Measurements from ENCODE around the gene LY6G5B. TPM values are rescaled to one million over a fixed set of nuclear protein-coding genes. Genes with fewer than 3 reads are reported as not detected.

Gene LY6G5B
- total and polyA plus RNA-seq, 2 experiments from 2014 or later, result 7.9 to 8.4 TPM

- H2AFZ ChIP-seq, result no peak overlapping the region
- no peaks in the 10 kb centered on the region for H3K4me1 ChIP-seq (ENCODE audit: insufficient read depth)
- Mint-ChIP-seq H3K4me1 (no peaks in the 10 kb centered on the region; the same call in 2 of the 3 replicates), H3K9me3 (no peaks in the 10 kb centered on the region), H3K36me3 (ENCODE audit: low read depth) (peaks cover 21% of the 10 kb centered on the region), H3K27me3 (ENCODE audit: insufficient read depth, low read depth, poor library complexity) (peaks cover 3% of the 10 kb centered on the region), H3K27ac (no peak overlapping the region), H3K4me3 (no peak overlapping the region)
- no peaks in the 10 kb centered on the region for H3K9me2 ChIP-seq (ENCODE audit: insufficient read depth)
- H3K4me3 ChIP-seq, result no peak overlapping the region
- no peak for ATAC-seq
- no peaks in the 10 kb centered on the region for H3F3A ChIP-seq (replicated peaks; ENCODE audit: low read depth)
- no peak for DNase-seq (ENCODE audit: low spot score)
- H3K79me2 ChIP-seq (replicated peaks; ENCODE audit: insufficient read depth), result no peaks in the 10 kb centered on the region
- no peaks in the 10 kb centered on the region for H4K20me1 ChIP-seq (replicated peaks; ENCODE audit: insufficient read depth)
- H3K36me3 ChIP-seq (ENCODE audit: insufficient read depth), result peaks cover 6% of the 10 kb centered on the region; the same call in 1 of the 2 replicates
- H3K27me3 ChIP-seq (ENCODE audit: insufficient read depth), result no peaks in the 10 kb centered on the region
- TF ChIP-seq CREB1 (CRISPR knock-in tag; IDR thresholded peaks at IDR 0.05; ENCODE audit: low read depth), result no peak
- no peak for TF ChIP-seq ZNF331 (CRISPR knock-in tag; IDR thresholded peaks at IDR 0.05; ENCODE audit: low read depth)
- no peak for TF ChIP-seq JUNB (IDR thresholded peaks at IDR 0.05; ENCODE audit: unreplicated experiment)
- TF ChIP-seq, protein P1, sequence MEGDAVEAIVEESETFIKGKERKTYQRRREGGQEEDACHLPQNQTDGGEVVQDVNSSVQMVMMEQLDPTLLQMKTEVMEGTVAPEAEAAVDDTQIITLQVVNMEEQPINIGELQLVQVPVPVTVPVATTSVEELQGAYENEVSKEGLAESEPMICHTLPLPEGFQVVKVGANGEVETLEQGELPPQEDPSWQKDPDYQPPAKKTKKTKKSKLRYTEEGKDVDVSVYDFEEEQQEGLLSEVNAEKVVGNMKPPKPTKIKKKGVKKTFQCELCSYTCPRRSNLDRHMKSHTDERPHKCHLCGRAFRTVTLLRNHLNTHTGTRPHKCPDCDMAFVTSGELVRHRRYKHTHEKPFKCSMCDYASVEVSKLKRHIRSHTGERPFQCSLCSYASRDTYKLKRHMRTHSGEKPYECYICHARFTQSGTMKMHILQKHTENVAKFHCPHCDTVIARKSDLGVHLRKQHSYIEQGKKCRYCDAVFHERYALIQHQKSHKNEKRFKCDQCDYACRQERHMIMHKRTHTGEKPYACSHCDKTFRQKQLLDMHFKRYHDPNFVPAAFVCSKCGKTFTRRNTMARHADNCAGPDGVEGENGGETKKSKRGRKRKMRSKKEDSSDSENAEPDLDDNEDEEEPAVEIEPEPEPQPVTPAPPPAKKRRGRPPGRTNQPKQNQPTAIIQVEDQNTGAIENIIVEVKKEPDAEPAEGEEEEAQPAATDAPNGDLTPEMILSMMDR (conservative IDR thresholded peaks at IDR 0.05; ENCODE audit: low read depth in 2 of 2), result no peak
- no peak for TF ChIP-seq ZNF114 (CRISPR knock-in tag; IDR thresholded peaks at IDR 0.05)
- TF ChIP-seq STAT1 (IDR thresholded peaks at IDR 0.05; ENCODE audit: unreplicated experiment), result no peak
- no peak for TF ChIP-seq NANOG (IDR thresholded peaks at IDR 0.05; ENCODE audit: borderline replicate concordance)
- TF ChIP-seq, protein P2, sequence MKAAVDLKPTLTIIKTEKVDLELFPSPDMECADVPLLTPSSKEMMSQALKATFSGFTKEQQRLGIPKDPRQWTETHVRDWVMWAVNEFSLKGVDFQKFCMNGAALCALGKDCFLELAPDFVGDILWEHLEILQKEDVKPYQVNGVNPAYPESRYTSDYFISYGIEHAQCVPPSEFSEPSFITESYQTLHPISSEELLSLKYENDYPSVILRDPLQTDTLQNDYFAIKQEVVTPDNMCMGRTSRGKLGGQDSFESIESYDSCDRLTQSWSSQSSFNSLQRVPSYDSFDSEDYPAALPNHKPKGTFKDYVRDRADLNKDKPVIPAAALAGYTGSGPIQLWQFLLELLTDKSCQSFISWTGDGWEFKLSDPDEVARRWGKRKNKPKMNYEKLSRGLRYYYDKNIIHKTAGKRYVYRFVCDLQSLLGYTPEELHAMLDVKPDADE (IDR thresholded peaks at IDR 0.05), result no peak
- no peak for TF ChIP-seq EZH2phosphoT487 (IDR thresholded peaks at IDR 0.05; ENCODE audit: unreplicated experiment)
- no peak for TF ChIP-seq POLR2AphosphoS5 (IDR thresholded peaks at IDR 0.05; ENCODE audit: low read depth)
- TF ChIP-seq EZH2 (IDR thresholded peaks at IDR 0.05; ENCODE audit: low read depth, unreplicated experiment), result no peak
- TF ChIP-seq ZNF462 (CRISPR knock-in tag; IDR thresholded peaks at IDR 0.05), result no peak
- no peak for TF ChIP-seq REST (IDR thresholded peaks at IDR 0.05; ENCODE audit: unreplicated experiment)
- no peak overlapping the region for H3K4me2 ChIP-seq
- H3K27ac ChIP-seq (ENCODE audit: low read depth), result no peak overlapping the region
These were observed 21.3 kb downstream of the LY6G5B start for GRCh38 chr6:31691078-31691463.

All from GM23338 (cell line).